H7 (cell line): ENCODE measurements around the gene E2F6. TPM values are rescaled to one million over a fixed set of nuclear protein-coding genes. Genes with fewer than 3 reads are reported as not detected.
A peak's percentile ranks its signal among the peaks of the same experiment; 100 is the strongest.

Experiments
- DNase-seq: peaks from one replicate; pipeline ENCODE4 v3.0.0; 2012
- H3K27me3 ChIP-seq: 2 replicates; pipeline ENCODE4 v1.6.0; 2011; ENCODE audit warnings: mild to moderate bottlenecking, low read length; ENCODE audit not compliant: control insufficient read depth, insufficient read depth
- H3K36me3 ChIP-seq: replicated peaks from 2 replicates; pipeline ENCODE4 v1.5.1; 2011; ENCODE audit warnings: low read length; ENCODE audit not compliant: control insufficient read depth, insufficient read depth
- H3K4me3 ChIP-seq: 2 replicates; pipeline ENCODE4 v1.5.1; 2011; ENCODE audit warnings: low read depth, mild to moderate bottlenecking, control low read depth, low read length, moderate library complexity; ENCODE audit not compliant: insufficient read depth
- total RNA-seq: library from RNA; depleted of rRNA; stranded (reverse); fragments of >200 nt; shearing (Covaris generic); gene quantifications from 2 replicates; pipeline ENCODE4 v1.2.3, GENCODE V29; 2014

The E2F6 gene
- total RNA-seq, 1 experiment from 2014 or later: 23.2 TPM

DNA sequence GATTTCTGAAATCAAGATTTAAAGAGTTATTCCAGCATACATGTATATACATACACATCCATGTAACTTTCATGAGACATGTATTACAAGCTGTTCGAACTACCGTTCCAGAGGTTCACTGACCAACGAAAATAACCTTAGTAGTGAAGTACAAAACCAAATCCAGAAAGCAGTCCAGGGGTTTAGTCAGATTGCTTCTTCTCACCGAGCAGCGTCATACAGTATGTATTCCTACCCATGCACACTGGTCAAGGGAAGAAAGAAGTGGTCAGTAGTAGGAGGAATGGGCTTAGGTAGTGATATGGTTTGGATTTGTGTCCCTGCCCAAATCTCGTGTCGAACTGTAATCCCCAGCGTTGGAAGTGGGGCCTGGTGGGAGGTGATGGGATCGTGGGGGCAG, 45.3 kb downstream of the E2F6 start:
- Histone ChIP-seq H3K27me3 (no peaks in the 10 kb centered on the region), H3K4me3 (no peak overlapping the region), H3K36me3 (no peaks in the 10 kb centered on the region)
- no peak for DNase-seq

DNA sequence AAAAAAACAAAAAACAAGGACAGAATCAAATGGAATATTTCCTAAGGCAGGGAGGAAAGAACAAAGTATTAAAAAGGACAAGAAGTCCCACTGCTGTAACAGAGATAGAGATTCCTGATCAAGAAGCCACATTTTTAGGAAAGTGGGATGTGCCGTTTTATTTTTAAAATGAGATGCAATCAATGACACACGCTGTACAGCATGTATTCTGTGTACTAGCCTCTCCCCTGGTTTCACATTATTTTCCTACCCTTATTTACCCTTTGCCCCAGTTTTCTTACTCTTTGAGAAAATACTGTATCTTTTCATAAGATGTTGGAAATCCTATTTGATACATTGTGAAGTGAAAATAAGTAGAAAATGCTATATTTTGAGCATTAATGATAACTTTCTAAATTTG, 45.8 kb downstream of the E2F6 start:
- Histone ChIP-seq H3K4me3 (no peak overlapping the region), H3K27me3 (no peaks in the 10 kb centered on the region), H3K36me3 (no peaks in the 10 kb centered on the region)
- no peak for DNase-seq

DNA sequence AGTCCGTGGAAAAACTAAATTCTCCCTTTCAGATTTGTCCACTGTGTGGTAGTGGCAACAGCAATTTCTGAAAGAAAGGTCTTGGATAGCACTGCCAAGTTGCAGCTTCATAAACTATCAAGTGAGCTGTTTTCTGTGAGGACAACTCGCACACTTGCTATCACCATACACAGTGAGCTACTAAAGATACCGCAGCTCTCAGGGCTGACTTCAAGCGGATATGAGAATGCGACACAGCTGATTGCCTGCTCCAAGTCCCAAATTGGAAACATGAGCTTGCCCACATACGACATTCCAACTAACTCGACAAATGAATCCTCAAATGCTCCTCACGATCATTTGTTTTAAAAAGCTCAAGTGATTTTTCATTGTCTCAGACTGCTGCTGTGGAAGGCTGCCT, 46.2 kb downstream of the E2F6 start:
- no peaks in the 10 kb centered on the region for H3K27me3 ChIP-seq
- H3K4me3 ChIP-seq: no peak overlapping the region
- DNase-seq: no peak
- no peaks in the 10 kb centered on the region for H3K36me3 ChIP-seq

DNA sequence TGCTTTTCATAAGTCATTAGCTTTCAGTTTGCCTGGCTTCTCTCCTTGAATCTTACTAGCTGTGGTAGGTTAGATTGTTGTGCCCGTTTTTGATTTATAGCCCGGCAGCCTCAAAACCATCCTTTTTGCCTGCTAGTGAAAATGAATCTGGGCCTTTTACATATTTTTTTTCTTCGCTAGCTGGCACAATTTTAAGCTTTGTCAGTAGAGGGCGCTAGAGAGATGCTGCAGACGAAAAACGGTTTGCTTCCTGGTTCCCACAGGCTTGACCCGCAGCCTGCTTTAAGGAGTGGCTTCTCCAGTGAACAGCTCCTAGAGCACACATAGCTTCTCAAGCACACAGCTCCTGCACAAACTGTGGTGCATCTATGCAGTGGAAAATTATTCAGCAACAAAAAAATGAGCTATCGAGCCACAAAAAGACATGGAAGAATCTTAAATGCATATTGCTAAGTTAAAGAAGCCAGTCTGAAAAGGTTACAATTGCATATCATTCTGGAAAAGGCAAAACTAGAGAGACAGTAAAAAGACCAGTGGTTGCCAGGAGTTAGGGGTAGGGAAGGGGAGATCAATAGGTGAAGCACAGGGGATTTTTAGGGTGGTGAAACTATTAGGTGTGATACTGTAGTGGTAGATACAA, 47.9 kb downstream of the E2F6 start:
- no peak overlapping the region for H3K4me3 ChIP-seq
- H3K27me3 ChIP-seq: no peaks in the 10 kb centered on the region
- DNase-seq: peak; percentile 54
- no peaks in the 10 kb centered on the region for H3K36me3 ChIP-seq

DNA sequence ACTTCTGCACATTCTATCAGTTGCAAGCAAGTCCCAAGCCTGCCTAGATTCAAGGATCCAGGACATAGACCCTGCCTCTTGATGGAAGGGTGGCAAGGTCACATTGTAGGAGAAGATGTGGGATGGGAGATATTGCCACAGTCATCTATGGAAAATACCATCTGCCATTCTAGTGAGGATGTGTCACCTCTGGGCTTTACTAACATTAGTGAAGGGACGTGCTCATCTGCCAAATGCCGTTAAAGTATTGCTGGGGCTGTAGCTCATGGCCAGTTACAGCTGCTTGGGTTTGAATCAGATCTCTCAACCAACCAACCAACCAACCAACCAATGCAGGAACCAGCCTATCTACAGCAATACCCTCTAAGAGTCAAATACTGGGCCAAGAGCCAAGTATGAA, 49.0 kb downstream of the E2F6 start:
- DNase-seq: no peak
- Histone ChIP-seq H3K4me3 (no peak overlapping the region), H3K36me3 (no peaks in the 10 kb centered on the region), H3K27me3 (no peaks in the 10 kb centered on the region)

DNA sequence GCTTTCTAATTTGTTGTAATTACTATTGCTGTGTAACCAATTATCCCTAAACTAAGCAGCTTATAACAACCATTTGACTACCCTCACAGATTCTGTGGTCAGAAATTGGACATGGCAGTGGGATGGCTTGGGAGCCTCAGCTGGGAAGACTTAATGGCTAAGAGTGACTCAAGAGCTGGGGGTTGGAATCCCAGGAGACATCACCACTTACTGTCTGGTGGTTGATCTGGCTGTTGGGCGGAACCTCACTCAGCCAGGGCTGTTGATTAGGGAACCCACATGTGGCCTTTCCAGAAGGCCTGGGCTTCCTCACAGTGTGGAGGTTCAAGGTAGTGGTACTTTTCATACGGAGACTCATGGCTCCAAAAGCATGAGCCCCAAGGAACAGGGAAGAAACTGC, 49.8 kb downstream of the E2F6 start:
- Histone ChIP-seq H3K4me3 (no peak overlapping the region), H3K36me3 (no peaks in the 10 kb centered on the region), H3K27me3 (no peaks in the 10 kb centered on the region)
- DNase-seq: no peak

DNA sequence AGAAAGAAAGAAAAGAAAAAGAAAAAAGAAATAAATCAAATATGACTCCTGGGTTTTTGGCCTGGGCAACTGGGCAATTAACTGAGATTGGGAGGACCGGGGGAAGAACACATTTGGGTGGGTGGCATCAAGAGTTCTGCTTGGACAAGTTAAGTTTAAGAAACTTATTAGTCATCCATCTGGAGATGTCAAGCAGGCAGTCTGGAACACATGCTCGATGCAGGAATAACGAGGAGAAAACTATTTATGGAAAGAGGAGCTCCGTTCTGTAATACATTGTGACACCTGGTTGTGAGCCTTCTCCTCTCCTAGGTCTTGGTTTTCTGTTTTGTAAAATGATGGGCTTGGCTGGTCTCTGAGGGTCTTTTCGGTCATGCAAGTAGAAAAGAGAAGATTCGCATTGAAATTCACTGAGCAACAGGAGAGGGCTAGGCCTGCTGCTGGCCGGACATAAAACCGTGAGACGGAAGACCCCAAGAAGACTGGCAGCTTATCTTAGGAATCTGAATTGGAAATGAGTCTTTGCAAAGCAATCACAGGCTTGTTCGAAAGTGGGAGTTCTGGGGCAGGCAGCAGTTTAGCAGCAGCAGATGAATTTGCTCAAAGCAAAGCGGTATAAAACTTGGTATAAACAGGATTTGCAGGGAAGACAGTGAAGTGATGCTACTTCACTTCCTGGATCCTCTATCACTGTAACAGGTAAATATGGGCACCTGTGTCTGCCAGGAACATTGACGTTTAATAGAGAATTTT, 51.4 kb downstream of the E2F6 start:
- DNase-seq: no peak
- no peaks in the 10 kb centered on the region for H3K27me3 ChIP-seq
- no peak overlapping the region for H3K4me3 ChIP-seq
- H3K36me3 ChIP-seq: no peaks in the 10 kb centered on the region

DNA sequence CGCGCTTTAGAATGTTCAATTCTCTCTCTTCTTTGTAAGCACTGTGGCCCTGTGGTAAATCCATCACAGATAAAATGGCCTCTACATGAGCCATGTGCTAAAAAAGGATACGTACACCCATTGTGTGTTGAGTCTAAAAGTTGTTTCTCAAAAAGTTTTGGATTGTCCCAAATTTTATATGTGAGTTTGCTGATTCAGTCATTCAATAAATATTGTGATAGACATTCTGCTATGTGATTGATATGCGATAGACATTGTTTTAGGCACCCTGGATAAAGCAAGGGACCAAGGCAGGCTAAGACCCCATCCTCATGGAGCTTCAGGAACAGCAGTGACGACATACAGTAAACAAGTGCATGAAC, 53.5 kb downstream of the E2F6 start:
- H3K4me3 ChIP-seq: no peak overlapping the region
- H3K27me3 ChIP-seq: no peaks in the 10 kb centered on the region
- H3K36me3 ChIP-seq: no peaks in the 10 kb centered on the region
- no peak for DNase-seq

DNA sequence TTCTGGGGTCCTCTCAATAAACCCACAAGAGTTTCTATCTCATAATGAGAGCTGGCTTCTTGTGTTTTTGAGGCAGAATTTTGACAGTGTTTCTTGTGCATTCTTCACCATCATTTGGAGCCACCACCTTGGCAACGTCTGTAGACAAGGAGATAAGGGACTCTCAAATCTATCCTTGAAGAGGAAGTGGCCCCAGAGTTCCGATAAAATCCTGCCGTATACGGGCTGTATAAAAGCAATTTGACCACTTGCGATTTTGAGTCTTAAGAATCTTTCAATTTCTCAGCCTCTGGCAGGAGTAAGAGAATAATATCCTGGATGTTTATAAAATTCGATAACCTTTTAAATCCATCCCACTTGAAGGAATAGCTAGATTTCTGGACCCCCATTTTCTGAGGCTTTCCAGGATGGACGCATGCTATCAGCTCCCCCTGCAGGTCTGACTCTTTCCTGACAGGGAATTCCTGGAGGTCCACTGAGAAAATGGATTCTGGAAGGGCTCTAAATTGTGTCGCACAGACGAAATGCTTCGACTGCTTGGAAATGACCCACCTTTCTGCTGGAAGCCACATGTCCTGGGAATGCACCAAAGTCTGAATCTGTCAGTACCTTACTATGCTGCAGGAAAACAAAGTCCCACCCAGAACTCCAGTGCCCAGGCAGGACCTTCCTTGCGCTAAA, 54.1 kb downstream of the E2F6 start:
- peak; percentile 76 for DNase-seq
- no peak overlapping the region for H3K4me3 ChIP-seq
- no peaks in the 10 kb centered on the region for H3K36me3 ChIP-seq

DNA sequence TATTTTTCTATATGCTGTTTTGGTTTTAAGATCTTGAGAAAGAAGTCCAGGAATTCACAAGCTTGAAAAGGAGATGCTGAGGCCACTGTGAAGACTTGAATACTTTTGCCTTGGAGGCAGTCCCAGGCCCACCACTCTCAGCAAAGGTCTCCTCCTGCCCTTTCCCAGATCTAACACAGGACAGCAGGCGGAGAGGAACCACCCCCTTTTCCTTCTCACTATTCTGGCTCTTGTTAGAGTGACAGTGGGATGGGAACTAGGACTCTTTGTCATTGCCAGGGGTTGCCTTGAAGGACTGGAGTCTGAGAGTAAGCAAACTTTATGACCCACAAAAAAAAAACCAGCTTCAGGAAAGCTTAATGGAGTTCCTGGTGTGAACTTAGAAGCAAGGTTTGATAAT, 54.7 kb downstream of the E2F6 start:
- no peaks in the 10 kb centered on the region for H3K36me3 ChIP-seq
- H3K27me3 ChIP-seq: no peaks in the 10 kb centered on the region
- no peak overlapping the region for H3K4me3 ChIP-seq
- no peak for DNase-seq

More for the DNA sequence above, 54.1 kb downstream of the E2F6 start:
- H3K27me3 ChIP-seq: no peaks in the 10 kb centered on the region

DNA sequence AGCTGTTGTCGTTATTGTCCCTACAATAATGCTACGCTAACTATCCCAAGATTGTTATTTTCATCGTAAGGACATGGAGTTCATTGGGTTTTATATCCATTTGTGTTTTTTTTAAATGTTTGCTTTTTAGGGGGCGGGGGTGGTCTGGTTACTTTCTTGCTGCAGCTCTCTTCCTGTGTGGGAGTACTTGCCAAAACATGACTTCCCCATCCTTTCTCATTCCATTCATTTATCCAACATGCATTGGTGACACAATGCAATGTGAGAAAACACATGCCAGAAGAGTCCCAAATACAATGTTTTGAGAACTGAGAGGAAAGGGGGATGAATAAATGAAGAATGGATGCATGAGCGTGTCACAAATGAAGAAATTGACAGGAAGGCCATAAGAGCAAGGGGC, 55.9 kb downstream of the E2F6 start:
- H3K27me3 ChIP-seq: no peaks in the 10 kb centered on the region
- no peak overlapping the region for H3K4me3 ChIP-seq
- DNase-seq: no peak
- H3K36me3 ChIP-seq: no peaks in the 10 kb centered on the region

DNA sequence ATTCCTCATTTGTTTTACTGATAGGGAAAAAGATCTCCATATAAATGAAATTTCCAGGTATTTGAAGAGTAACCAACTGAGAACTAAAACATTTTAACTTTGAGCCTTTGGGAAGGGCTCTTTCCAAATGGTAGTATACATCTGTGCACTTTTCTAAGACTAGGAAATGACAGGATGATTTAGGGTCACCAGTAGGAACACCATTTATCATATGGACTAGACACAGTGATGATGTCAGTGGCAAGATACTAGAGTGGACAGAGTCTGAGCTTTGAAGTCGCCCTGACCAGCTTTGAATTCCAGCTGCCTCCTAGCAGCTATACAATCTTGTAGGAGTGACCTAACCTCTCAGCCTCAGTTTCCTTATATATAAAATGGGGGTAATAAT, 56.4 kb downstream of the E2F6 start:
- no peak overlapping the region for H3K4me3 ChIP-seq
- H3K27me3 ChIP-seq: no peaks in the 10 kb centered on the region
- no peak for DNase-seq

DNA sequence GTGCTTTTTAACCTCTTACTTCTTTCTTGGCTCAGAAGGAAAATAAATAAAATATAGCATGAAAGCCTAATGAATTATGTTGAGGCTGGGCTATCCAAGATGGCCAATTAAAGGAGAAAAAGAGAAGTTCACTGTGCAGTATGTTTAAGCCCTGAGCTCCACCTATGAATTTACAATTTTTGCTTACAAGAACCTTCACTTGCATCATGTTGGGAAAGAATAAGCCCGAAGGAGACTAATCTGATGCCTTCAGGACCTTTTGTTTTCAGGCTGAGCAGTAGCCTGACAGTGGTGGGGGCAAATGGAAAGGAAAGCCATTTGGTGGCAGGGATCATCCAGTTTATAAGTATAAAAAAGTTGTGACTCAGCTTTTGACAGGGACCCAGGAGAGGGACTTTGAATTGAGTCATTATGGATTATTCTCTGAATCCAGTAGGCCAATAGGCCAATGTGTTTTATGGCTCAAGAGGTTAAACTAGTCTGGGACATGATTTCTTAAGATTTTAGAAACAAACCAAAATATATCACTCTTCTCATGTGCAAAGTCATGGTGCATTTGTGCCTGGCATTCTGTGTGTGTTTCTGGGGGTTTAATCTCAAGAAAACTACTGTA, 56.9 kb downstream of the E2F6 start:
- no peak for DNase-seq
- H3K27me3 ChIP-seq: no peaks in the 10 kb centered on the region
- no peaks in the 10 kb centered on the region for H3K36me3 ChIP-seq
- H3K4me3 ChIP-seq: no peak overlapping the region

More for the DNA sequence above, 56.4 kb downstream of the E2F6 start:
- no peaks in the 10 kb centered on the region for H3K36me3 ChIP-seq

DNA sequence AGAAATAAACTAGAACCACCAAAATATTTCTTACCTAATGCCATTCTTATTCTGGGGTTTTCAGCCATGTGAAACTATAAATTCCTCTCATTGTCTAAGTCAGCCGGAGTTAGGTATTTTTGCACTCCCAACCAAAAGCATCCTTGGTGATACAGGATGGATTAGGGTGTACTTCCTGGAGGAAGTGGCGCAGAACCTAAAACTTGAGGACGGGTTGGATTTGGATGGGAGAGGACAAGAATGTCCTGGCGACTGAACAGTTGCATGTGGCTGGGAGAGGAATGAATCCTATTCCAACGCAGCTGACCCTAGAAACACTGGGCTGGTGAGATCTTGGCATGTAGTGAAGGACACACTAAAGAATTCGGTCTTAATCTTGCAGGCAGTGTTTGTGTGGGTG, 58.5 kb downstream of the E2F6 start:
- Histone ChIP-seq H3K27me3 (no peaks in the 10 kb centered on the region), H3K4me3 (no peak overlapping the region), H3K36me3 (no peaks in the 10 kb centered on the region)
- no peak for DNase-seq

DNA sequence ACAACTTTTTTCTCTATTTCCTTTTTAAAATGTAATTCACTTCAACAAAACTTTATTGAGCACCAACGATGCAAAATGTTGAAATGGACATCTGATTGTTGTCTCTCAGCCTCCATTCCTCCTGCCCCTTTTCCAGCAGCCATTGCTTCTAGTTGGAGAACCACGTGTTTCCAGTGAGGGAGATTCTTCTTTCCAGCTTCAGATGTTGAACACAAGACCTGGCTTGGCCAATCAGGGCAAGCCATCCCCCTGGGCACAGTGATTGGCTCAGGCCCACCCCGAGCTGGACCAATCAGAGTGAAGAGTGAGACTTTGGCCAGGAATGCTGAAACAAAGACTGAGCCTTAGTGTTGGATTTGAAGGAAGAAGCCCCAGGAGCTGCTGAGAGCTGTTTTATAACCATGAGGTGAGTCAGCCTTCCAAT, 59.0 kb downstream of the E2F6 start:
- no peaks in the 10 kb centered on the region for H3K36me3 ChIP-seq
- DNase-seq: no peak
- no peak overlapping the region for H3K4me3 ChIP-seq
- H3K27me3 ChIP-seq: no peaks in the 10 kb centered on the region
